HG03571 (cell line): ENCODE measurements around the gene MFSD2B.
"Not testable (repeated sequence)": the region's sequence is repeated elsewhere in the genome, so short reads cannot be mapped to it uniquely, and the experiment has no call there.

Experiments used
- ATAC-seq: cut with Tn5 transposase; IDR thresholded peaks from one replicate; pipeline ENCODE4 v1.9.1; 2021; ENCODE audit not compliant: unreplicated experiment

MFSD2B gene

DNA sequence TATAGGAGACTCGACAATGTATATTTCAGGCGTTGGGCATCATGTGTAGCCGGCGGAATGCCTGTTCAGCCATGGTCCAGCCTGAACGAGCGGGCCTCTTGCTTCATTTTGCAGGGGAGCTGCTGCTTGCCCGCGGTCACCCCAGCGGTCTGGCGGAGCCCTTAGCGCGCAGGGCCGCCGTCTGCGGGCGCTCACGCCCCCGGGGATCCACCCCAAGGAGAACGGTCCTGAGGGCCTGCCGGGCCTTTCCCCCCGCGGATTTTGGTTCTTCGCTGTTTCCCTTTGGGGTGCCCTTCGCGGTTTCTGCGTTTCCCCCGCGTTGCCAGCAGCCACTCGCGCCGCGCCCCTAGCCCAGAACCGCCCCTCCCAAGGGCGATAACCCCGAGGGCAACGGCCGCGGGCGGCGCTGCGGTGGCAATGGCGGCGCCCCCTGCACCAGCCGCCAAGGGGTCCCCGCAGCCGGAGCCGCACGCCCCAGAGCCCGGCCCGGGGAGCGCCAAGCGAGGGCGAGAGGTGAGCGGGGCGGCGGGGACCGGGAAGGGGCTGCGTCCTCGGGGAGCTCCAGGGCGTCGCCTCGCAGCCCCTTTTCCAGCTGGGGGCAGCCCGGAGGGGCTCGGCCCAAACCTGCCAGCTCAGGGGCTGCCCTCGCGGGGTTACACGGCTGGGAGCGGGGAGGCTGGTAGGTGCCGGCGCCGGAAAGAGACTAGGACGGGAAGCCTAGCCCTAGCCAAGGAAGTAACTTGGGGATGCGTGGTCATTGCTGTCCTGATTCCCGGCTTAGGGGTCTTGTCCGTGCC is at the start of gene MFSD2B:
MFSD2B (plus strand) TSS at position 406 of the 797 bp plus-strand sequence; CDS start at position 418, 12 bp downstream.
- no peak for ATAC-seq

- ATAC-seq = no peak
These were observed 42.0 kb upstream of the MFSD2B start for GRCh38 chr2:23967846-23968245.

GRCh38 chr2:23976883-23977282 is 33.0 kb upstream of the MFSD2B start:
- no peak for ATAC-seq

- ATAC-seq = no peak
These were observed 21.5 kb upstream of the MFSD2B start for GRCh38 chr2:23988371-23988770.

DNA sequence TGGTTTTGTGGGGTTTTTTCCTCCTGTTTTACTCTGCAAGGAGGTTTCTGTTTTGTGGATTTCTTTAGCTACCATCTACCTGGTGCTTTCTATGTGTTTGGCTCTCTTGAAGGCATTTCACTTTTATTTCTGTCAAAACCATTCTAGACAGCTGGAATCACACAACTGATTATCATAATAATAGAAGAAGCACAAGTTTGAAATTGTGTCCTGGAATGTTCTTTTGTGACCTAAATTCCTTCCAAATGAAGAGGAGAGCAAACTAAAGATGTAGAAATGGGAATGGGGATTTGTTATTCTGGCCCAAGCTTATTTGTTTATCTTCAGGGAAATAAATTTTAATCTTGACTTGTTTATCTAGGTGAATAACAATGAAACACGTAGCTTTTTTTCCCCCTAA is 17.0 kb upstream of the MFSD2B start:
- no peak for ATAC-seq

GRCh38 chr2:23993736-23994269 is 16.1 kb upstream of the MFSD2B start:
- no peak for ATAC-seq

DNA sequence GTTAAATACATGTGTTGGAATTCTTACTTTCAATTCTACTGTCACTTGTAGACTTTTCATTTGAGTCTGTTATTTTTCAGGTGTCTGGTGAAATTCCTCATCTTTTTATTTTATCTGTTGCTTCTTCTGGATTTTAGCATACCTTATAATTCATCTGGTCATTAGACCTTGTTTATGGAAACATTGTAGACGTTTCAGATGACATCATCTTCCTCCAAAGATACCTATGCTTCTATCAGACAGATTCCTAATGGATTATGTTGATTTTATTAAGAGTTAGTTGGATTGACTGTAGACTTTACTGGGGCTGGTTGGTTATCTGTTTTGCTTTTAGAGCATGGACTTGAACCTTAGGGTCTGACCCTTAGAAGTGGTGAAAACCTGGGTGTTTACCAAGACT is 15.3 kb upstream of the MFSD2B start:
- no peak for ATAC-seq

DNA sequence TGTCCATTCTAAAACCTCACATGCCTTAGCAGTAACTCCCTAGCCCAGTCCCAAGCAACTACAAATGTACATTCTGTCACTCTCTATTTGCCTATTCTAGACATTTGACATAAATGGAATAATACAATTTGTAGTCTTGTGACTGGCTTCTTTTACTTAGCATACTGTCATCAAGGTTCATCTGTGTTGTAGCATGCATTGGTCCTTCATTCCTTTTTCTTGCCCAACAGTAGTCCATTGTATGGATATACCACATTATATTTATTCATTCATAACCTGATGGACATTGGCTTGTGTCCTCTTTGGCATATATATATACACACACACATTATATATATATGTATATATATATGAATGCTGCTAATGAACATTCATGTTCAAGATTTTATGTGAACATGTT is 2.2 kb upstream of the MFSD2B start:
- no peak for ATAC-seq

- ATAC-seq = no peak
These were observed 1.1 kb upstream of the MFSD2B start for GRCh38 chr2:24008672-24009366.

DNA sequence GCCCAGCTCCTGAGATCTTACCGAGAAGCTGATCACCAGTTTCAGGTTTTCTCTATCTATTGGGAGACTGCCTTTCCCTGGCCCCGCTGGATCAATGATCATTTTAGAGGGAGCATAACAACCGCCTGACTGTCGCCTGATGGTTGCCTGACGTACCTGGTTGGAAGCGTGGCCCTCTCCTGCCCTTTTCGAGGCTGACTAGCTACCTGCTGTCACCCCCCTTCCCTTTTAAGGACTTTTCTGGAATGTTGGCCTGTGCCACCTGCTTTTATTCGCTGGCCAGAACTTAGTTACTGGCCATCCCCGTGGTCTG is 562 bp upstream of the MFSD2B start:
- no peak for ATAC-seq

- ATAC-seq = no peak
These were observed 778 bp downstream of the MFSD2B start for GRCh38 chr2:24010477-24011249.

DNA sequence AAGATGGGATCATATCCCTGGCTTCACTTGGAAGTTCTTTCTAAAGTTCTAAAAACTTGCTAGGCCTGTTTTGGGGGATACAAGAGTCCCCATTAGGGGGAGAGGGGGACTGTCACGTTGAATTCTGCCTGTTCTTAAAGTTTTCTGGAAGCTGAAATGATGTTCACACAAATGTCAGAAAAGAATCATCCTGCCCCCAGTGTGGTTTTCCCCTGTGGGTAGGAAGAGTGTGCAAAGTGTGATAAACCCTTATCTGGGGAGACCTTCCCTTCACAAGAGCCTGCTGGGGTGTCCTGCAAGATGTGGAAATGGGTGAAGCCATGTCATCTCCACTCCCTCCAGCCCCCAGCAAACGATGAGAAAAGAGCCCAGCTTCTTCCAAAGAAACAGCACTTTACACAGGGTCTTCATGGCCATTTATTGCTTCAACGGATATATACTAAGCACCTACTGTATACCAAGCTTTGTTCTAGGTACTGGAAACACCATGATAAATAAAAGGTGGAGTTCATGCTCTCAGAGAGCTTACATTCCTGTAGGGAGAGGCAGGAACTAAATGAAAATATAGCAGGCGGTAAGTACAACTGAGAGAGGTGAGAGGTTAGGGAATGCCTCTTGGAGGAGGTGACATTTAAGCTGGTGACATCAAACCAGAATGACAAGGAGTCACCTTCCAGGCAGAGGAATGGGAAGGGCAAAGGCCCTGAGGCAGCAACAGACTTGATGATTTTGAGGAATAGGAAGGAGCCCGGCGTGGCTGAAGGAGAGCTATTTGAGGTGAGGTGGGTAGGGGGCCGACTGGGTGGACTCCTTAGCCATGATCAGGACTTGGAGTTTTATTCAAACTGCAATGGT is 1.6 kb downstream of the MFSD2B start:
- ATAC-seq = no peak

GRCh38 chr2:24012521-24013188 is 2.8 kb downstream of the MFSD2B start:
- no peak for ATAC-seq

DNA sequence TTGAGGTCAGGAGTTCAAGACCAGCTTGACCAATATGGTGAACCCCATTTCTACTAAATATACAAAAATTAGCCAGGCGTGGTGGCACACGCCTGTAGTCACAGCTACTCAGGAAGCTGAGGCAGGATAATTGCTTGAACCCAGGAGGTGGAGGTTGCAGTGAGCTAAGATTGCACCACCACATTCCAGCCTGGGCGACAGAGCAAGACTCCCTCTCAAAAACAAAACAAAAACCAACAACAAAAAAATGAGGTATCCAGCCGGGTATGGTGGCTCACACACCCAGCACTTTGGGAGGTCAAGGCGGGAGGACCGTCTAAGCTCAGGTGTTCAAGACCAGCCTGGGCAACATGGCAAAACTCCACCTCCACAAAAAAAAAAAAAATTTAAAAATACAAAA is 5.0 kb downstream of the MFSD2B start:
- ATAC-seq = not testable (repeated sequence)

- no peak for ATAC-seq
These were observed 5.9 kb downstream of the MFSD2B start for GRCh38 chr2:24015562-24016375.

DNA sequence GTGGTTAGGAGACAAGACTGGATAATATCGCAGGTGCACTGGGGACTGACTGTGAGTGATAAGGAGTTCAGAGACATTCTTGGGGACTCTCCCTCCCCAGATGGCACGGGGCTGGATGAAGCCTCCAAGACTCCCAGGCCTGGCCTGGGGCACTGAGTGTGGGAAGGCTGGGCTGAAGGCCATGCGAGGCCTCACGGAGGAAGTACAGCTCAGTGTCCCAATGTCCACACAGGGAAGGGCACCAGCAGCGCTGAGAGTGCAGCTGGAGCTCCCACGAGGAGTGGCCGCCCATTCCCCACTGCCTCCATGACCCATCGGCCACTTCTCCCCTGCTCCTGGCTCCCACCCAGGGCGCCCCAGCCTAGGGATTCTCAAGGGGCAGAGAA is 6.5 kb downstream of the MFSD2B start:
- ATAC-seq = no peak

DNA sequence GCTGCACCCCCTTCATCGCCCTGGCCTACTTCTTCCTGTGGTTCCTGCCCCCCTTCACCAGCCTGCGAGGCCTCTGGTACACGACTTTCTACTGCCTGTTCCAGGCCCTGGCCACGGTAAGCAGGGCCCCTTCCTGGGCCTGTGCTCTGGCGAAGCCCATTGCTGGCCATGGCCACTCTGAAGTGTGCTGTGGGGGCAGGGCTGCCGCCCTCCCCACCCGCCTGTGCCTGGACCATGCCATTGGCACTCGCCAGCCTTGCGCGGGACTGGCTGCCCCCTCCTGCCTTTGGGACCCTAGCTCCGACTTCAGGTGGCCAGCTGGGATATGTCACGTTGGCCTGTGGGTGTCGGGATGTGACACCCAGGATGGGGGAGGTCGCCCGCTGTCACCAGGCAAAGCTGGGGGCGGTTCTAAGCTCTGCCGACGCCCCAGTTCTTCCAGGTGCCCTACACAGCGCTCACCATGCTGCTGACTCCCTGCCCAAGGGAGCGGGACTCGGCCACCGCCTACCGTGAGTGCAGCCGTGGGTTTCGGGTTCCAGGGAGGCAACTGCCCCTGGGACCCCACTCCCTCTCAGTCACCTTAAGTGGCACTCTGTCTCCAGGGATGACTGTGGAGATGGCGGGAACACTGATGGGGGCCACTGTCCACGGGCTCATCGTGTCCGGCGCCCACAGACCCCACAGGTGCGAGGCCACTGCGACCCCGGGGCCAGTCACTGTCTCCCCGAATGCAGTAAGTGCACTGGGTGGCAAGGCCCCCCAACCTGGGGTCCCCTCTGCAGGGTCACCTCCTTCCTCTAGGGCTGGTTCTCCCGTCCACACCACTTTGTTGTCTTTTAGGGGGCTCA is 7.2 kb downstream of the MFSD2B start:
- ATAC-seq = no peak

- no peak for ATAC-seq
These were observed 7.8 kb downstream of the MFSD2B start for GRCh38 chr2:24017711-24018110.
